GM21529 (cell line): ENCODE measurements around the gene TELO2.
A peak's percentile ranks its signal among the peaks of the same experiment; 100 is the strongest.
"Not testable (repeated sequence)": the region's sequence is repeated elsewhere in the genome, so short reads cannot be mapped to it uniquely, and the experiment has no call there.

Experiments used
- ATAC-seq: cut with Tn5 transposase; IDR thresholded peaks from one replicate; pipeline ENCODE4 v1.9.1; 2021; ENCODE audit not compliant: unreplicated experiment

Gene TELO2

DNA sequence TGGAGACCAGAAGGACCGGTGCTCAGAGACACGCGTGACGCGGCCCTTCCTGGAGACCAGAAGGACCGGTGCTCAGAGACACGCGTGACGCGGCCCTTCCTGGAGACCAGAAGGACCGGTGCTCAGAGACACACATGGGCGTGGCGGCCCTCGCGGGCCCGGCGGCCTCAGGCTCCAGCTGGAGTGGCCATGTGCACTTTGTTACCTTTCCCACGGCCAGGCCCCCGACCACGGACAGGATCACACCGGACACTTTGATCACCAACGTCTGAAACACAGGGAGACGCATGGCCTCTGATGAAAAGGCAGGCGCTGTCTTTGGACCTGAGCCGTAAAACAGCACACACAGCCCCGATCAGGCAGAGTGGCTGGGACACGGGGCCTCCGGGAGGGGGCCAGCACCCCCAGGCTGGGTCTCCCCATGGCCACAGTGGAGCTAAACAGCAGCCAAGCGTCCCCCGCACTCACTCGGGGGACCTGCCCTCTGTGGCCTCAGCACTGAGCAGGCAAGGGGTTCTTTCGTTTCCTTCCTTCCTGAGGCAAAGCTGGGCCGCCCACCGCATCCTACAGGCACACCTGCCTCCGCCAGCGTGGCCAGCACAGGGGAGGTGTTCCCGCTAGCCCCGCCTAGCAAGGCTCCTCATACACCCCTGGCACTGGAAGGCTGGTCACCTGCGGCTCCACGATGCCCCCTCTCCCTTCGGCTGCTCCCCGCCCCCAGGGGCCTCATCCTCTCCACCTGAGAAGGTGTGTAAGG is 35.5 kb upstream of the TELO2 start:
- no peak for ATAC-seq

DNA sequence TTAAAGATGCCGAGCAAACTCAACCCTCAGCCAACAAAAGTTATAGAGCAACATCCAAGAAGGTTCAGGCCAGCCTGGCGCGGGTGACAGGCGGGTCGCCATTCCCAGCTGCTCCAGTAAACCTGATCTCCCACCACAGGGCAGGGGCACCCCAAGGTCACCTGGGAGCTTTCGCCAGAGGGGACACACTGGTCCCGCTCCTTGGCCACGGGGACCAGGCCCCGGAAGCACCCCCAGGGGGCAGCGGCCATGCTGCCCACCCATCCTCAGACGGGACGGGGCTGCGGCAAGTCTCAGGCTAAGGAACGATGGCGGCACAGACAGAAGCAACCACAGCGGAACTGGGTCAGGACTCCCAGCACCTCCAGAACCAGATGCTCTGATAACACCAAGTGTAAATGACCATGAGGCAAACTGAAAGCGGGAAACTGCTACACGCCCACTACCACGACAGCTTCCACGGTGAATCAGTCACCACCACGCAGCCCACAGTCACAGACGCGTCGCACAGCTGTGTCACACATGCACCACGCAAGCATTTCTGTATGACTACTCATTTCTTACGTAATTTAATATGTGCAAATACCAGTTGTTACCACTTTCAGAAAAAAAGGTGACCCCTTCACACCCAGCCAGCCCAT is 34.7 kb upstream of the TELO2 start:
- ATAC-seq, result no peak

DNA sequence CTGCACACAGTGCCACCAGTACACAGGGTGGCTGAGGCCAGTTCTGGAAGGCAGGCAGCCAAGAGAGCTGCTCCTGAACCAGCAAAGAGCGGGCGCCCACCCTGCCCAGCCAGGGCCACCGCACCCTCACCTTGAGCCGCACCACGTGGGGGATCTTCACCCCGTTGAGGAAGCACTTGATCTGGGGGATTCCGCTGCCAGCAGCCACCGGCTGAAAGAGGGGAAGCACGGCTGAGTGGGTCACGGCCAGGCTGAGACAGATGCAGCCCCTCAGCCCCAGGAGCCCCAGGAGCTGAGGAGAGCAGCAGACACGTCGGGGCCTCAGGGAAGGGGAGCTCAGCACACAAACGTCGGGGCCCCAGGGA is 34.2 kb upstream of the TELO2 start:
- no peak for ATAC-seq

DNA sequence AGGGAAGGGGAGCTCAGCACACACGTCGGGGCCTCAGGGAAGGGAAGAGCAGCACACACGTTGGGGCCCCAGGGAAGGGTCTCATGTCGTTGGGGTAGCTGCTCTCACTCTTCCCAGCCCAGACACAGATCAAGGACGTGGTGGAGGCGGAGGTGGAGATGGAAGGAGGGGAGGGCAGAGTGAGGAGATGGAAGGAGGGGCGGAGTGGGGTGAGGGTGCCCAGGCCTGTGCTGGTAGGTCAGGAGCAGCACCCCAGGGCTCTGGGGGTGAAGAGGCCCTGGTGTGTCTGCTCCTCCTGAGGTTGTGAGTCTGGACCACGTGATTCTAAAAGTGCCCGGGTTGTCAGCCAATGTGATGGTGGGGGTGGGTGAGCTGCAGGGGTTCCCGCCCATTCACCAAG is 33.2 kb upstream of the TELO2 start:
- ATAC-seq, result no peak

DNA sequence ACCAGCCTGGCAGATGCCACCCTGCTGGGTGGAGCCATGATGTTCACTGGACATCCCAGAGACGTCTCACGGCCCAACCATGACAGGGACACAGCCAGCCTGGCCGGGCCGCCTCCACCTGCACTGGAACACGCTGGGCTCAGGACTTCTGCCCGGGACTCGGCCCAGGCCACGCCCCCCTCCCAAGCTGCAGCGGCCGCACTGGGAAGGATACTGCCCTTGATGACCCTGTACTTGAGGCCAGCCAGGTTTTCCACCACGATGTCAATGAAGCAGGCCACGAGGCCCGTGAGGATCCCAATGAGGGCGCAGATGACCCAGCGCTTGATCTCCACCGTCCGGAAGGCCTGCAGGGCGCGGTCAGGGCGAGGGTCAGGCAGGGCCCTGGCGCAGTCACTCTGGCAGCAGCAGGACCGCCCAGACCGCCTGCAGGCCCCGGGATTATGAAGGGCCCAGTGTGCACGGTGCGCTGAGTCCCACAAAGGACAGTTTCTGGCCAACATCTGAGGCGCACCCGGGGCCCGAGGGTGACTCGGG is 32.5 kb upstream of the TELO2 start:
- no peak for ATAC-seq

DNA sequence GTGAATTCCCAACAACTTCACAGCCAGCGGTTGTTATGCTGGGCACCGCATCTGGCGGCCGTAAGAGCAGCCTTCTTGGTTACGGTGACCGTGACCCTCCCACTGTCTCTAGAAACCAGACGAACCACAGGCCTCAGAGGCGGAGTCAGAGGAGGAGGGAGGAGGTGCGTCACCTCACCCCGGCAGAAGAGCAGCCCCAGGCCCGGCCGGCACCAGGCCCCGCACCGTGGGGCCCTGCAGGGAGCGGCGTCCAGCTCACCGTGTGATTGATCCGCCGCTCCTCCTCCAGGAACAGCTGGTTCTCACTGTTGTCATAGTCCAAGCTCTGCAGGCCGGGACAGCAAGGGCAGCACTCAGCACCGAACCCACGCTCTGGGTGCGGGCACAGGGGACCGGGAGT is 32.0 kb upstream of the TELO2 start:
- ATAC-seq, result no peak

DNA sequence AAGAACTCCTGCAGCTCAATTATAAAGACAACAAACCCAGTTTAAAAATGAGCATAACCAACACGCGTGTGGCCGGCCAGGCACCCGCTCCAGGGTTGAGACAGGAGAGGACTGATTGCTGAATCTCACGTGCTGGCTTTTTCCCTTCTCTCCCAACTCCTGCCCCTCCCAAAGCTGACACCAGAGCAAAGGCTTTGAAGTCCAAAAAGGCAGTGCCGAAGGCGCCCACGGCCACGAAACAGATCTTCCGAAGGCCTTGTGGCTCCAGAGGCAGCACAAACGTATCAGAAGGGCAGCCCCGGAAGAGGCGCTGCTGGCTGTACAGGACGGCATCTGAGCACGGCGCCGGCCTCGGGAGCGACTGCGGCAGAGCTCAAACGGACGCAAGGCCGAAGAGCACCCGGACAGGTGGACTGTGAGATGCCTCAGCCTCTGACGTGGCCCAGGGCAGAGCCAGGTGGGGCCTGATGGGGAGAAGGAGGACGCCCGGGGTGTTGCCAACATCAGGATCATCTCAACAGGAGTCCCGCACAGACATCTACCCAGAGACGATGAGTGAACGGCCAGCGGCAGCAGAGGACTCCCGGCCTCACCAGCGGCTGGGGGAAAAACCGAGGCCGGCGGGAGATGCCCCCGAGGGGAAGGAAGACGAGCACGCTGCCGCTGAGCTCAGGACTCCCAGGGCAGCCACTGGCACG is 28.8 kb upstream of the TELO2 start:
- ATAC-seq, result no peak

DNA sequence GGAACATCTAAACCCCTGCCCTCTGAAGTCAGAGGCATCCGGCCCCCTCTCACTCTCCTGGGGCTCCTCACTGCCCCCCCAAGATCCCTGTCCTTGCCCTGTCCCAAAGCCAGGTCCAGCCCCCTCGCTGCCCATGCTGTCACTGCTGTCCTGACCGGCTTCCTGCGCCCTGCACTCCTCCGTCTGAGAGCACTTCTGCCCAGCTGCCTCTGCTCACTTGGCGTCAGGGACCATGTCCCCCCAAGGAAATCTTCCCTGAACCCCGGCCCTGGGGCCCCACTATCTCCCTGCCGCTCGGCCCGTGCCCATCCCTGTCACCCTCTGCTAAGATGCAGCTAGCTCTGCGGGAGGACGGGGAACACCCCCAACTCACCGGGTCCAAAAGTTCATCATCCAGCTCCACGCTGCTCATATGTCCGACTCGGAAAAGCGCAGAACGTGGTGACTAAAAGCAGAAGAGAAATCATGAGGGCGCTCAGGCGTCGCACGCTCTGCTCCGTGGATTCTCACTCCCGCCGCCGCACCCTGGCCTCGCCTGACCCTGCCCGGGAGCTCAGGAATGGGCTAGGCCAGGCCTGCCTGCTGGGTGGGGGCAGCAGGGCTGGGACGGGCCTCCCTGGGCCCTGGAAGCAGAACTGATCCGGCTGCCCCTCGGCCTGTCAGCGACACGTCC is 28.1 kb upstream of the TELO2 start:
- ATAC-seq, result no peak

DNA sequence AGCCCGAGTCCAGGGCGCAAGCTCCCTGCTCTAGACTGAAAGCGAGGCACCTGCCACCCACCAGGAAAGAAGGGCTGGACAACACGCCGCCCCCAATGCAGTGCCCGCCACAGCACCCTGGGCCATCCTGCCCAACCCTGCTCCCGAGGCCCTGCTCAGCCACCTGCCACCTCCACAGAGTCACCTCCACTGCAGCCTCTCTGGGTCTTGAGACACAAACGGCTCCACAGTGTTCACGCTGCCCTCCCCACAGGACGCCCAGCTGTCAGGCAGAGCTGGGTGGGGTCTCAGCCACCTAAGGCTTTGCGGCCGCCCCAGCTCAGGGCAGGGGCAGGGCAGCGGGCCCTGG is 27.6 kb upstream of the TELO2 start:
- no peak for ATAC-seq

DNA sequence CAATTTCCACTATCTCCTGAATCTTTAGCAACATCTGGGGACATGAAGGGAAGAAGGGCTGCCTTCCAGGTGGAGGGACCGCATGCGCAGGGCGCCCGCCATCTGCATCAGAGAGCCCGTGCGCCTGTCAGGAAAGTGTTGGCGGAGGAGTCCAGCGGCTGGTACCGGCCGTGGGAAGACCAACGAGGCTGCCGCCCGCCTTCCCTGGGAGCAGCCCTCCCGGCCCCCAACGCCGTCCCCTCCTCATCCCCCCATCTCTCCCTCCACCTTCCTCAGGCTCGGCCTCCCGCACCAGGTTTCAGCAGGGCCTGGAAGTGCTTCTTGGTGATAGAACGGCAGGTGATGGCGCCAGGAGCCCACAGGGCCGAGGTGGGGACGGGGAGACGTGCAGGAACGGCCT is 27.1 kb upstream of the TELO2 start:
- no peak for ATAC-seq

DNA sequence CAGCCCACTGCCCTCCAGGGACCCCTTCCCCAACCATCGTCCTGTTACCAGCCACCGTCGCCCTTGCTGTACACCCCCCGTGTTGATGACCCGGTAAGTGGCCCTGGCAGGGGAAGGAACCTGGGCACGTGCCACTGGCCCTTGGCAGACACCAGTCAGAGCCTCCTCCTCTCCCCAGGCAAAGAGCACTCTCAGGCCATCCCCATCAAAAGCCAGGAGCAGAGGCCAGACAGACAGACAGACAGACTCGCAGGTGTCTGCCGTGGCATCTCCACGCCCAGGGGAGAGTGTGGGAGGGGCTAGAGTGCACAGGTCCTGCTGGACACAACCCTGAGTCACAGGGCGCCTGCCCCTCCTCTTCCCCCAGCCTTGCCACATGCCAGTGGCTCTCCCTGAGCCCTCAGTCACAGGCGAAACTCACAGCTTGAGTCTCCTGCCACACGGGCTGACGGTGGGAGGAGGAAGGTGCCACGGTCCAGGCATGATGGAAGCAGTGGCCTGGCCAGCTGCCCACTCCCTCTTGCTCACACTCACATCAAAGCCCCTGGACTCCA is 26.1 kb upstream of the TELO2 start:
- no peak for ATAC-seq

DNA sequence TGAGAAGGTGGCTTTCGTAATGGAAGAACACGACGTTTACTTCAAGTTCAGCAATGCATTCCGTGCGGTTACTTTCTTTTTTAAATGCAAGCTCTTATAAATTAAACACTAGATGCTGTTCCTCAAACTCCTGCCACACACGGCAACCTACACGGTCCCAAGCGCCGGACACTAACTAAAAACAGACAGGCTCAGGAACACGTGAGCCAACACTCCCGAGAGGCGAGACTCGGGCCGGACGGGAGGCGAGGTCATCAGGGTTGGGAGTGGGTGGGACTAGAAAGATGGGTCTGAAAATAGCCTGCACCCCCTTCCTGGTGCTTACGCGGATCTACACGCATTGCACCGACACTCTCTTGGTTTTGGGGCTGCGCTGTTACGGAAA is 24.7 kb upstream of the TELO2 start:
- no peak for ATAC-seq

DNA sequence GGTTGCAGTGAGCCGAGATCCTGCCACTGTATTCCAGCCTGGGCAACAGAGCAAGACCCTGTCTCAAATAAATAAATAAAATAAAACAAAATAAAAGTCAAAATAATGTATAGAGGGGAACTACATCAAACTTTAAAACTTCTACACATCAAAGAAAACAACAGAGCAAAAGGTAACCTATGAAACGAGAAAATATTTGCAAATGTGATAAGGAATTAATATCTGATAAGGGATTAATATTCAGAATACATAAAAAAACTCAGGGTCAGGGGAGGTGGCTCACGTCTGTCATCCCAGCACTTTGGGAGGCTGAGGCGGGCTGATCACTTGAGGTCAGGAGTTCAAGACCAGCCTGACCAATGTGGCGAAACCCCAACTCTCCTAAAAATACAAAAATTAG is 24.0 kb upstream of the TELO2 start:
- ATAC-seq, result not testable (repeated sequence)

DNA sequence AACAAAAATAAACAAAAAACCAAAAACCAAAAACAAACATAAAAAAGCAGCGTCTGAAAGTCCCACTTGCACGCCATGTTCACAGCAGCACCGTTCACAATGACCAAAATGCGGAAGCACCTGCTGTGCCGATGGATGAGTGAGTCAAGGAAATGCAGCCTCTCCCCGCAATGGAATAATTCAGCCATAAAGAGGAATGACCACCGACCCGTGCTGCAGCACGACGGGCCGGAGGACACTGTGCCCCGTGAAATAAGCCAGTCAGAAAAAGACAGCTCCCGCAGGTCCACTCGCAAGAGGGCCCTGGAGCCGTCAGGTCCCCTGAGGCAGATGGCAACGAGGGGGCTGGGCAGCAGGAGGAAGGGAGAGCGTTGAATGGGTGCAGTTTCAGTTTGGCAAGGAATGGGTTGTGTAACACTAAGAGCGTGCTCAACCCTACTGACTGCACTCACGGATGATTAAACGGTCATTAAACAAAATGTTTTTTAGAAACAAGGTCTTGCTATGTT is 23.4 kb upstream of the TELO2 start:
- no peak for ATAC-seq

DNA sequence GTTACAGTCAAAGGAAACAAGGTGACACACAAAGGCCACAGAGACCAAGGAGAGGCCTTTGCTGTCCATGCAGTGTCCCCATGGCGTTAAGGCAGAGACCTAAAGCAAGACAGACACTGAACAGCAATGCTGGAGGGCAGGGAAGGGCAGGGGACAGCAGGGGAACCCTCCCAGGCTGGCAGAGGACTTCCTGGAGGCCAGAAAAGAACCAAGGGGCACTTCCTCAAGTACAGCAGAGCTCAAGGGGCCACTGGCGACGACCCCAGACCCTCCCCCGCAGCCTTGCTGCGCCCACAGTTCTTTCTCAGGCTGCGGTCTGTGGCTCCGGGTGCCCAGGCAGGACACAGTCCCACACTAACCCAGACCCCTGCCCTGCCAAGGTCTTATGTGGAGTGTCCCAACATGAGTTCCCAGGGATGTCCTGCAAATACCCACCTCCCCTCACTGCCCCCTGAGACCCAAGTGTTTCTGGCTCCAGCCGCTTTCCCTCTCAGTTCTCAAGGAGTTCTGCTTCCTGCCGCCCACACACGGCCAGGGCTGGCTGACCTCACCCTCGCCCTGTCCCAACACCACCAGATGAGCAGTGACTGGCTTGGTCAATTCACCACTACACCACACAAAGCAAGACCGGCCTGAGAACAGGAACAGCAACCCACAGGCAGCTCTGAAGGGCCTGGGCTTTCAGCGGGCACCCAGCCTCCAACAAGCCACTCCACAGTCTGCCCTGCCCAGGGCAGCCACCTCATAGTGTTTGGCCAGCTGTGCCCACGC is 22.5 kb upstream of the TELO2 start:
- ATAC-seq, result no peak

DNA sequence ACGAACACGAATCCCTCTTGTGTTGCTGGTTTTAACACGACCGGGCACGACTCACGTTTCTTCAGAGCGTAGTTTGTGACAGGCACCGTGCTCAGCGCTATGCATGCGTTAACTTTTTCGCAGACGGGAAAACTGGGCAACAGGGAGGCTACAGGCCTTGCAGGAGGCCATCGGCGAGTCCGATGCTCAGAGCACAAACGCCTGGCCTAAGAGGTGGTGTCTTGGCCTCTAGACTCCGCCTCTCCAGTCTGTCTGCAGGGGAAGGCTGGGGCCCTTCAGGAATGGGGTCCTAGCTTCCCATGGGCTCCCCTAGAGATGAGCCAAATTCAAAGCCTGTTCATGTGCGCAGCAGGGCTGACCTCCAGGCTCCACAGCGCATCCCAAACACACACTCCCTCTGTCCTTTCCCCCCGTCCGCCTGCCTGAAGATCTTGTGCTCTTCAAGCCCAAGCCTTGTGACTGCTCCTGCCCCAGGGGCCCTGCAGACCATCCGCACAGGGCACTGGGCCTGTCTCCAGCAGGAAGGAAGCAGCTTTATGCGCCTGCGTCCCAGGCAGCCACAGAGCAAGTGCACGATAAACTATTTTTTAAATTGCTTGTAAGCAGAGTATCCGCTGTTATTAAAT is 21.5 kb upstream of the TELO2 start:
- no peak for ATAC-seq

DNA sequence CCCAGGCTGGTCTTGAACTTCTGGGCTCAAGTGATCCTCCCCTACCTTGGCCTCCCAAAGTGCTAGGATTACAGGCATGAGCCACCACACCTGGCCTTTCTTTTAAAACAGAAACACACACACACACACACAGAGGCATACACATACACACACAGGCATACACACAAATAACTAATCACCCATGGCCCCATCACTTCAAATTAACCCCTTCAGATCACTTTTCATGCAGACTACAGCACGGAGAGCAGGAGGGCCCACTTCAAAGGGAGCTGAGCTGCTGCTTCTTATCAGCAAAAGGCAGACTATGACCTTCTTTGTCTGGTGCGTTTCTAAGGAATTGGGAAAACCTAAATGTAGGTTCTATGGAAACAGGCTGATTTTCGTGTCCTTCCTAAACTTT is 20.2 kb upstream of the TELO2 start:
- no peak for ATAC-seq

DNA sequence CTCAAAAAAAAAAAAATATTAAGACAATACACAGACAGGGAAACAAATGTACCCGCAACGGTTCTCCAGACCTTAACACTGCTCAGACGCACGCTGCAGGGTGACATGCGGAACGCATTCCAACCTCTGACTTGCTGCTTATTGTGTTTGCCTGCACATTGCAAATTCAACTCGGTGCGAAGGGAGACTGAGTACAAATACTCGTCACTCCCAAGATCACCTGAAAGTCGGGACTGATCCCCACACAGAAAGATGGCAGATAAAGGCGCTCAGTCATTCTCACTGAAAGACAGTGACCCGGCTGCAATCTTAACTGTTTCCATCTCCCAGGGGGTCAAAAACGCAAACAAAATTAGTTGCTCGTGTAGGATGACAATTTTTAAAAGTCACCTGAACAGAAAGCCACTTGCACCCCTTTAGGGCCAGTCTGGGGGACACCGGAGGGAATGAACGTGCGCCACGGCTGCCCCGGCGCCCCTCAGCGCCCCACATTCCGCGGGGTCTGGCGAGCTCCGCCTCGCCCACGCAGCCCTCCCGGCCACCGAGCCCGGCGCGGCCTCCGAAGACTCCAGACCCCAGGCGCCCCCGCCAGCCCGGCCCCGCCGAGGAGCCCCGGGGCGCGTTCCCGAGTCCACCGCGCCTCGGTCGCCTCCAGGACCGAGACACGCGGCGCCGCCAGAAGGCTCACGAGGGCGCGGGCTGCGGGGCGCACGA is 18.9 kb upstream of the TELO2 start:
- peak; percentile 12 for ATAC-seq

DNA sequence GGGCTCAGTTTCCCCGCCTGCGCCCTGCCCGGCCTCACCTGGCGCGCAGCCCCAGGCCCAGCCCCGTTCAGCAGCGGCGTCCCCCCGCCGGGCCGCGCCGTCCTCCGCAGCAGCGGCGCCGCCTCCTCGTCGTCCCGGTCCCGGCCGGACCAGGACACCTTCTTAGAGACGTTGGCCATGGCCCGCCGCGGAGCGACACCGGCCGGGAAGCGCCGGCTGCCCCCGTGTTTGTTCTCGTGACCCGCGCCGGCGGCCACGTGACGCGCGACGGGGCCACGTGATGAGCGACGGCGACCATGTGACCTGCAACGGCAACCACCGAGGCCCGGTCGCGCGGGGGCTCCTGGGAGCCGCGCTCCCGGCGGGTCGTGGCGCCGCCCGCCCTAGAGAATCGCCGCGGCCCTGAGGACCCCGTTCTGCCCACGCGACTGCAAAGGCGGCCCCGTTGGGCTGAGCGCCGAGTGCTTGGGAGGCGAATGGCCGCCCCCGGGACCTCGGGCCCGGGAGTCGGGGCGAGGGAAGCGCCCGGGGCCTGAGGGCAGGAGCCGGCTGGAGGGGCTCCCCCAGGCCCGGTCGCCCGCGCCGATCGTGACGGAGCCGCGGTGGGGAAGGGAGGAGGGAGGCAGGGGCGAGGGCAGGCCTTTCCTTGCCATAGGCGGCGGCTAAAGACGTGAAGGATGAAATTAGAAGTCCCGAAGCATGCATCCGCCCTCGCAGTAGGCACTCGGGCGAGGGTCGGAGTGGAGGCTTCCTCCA is 18.2 kb upstream of the TELO2 start, which contains the start of gene CLCN7:
CLCN7 (minus strand) TSS at position 233 of the 756 bp plus-strand sequence; CDS start at position 179, 54 bp downstream.
- ATAC-seq, result peak; percentile 82
